ENCODE data around the gene NPLOC4.

Gene NPLOC4

GRCh38 chr17:81662002-81662401 is 25.1 kb upstream of the NPLOC4 start:
- DNase-seq (ENCODE audit: low read depth in 2 of 2), result no peak

- no peak for DNase-seq (ENCODE audit: low read depth in 2 of 2)
Observed at GRCh38 chr17:81660441-81660840, 23.5 kb upstream of the NPLOC4 start.

GRCh38 chr17:81659038-81659437 is 22.1 kb upstream of the NPLOC4 start:
- DNase-seq (ENCODE audit: low read depth in 2 of 2), result no peak

GRCh38 chr17:81656835-81657234 is 19.9 kb upstream of the NPLOC4 start:
- no peak for DNase-seq (ENCODE audit: low read depth in 2 of 2)

GRCh38 chr17:81656118-81656743 is 19.3 kb upstream of the NPLOC4 start, which contains the start of gene PDE6G:
PDE6G (minus strand) TSS chr17:81656542; CDS start chr17:81653305, 3,237 bp downstream.
- DNase-seq (ENCODE audit: low read depth in 2 of 2), result no peak

- no peak for DNase-seq (ENCODE audit: low read depth in 2 of 2)
Observed at GRCh38 chr17:81655378-81656117, 18.6 kb upstream of the NPLOC4 start.

GRCh38 chr17:81652906-81653771 is 16.2 kb upstream of the NPLOC4 start:
- no peak for DNase-seq (ENCODE audit: low read depth in 2 of 2)

GRCh38 chr17:81651692-81652091 is 14.8 kb upstream of the NPLOC4 start:
- no peak for DNase-seq (ENCODE audit: low read depth in 2 of 2)

- no peak for DNase-seq (ENCODE audit: low read depth in 2 of 2)
Observed at GRCh38 chr17:81650951-81651350, 14.0 kb upstream of the NPLOC4 start.

GRCh38 chr17:81648707-81649085 is 11.8 kb upstream of the NPLOC4 start:
- DNase-seq (ENCODE audit: low read depth in 2 of 2), result no peak

- no peak for DNase-seq (ENCODE audit: low read depth in 2 of 2)
Observed at GRCh38 chr17:81648013-81648706, 11.2 kb upstream of the NPLOC4 start.

- DNase-seq (ENCODE audit: low read depth in 2 of 2), result no peak
Observed at GRCh38 chr17:81647640-81648012, 10.7 kb upstream of the NPLOC4 start.

GRCh38 chr17:81646869-81647600 is 10.1 kb upstream of the NPLOC4 start:
- DNase-seq (ENCODE audit: low read depth in 2 of 2), result no peak

GRCh38 chr17:81644976-81645952 is 8.4 kb upstream of the NPLOC4 start:
- no peak for DNase-seq (ENCODE audit: low read depth in 2 of 2)

- no peak for DNase-seq (ENCODE audit: low read depth in 2 of 2)
Observed at GRCh38 chr17:81644496-81644895, 7.6 kb upstream of the NPLOC4 start.

- DNase-seq (ENCODE audit: low read depth in 2 of 2), result no peak
Observed at GRCh38 chr17:81641825-81642489, 5.0 kb upstream of the NPLOC4 start.

GRCh38 chr17:81640011-81640410 is 3.1 kb upstream of the NPLOC4 start:
- no peak for DNase-seq (ENCODE audit: low read depth in 2 of 2)

- DNase-seq (ENCODE audit: low read depth in 2 of 2), result no peak
Observed at GRCh38 chr17:81638683-81639082, 1.8 kb upstream of the NPLOC4 start.

- no peak for DNase-seq (ENCODE audit: low read depth in 2 of 2)
Observed at GRCh38 chr17:81635973-81636504, 873 bp downstream of the NPLOC4 start.
